Nephron (organoid): ENCODE measurements around the gene TDP2.

Experiments used
- H3K27ac Mint-ChIP-seq, 3 experiments: 2 replicates each; pipeline ENCODE4 v1.8.0; 2020; ENCODE audit warnings: mixed read lengths in 3 of 3, mild to moderate bottlenecking in 2 of 3, moderate library complexity in 1 of 3
- H3K27me3 Mint-ChIP-seq: 2 replicates; pipeline ENCODE4 v1.8.0; 2021; ENCODE audit warnings: low read depth, mild to moderate bottlenecking, moderate library complexity, mixed read lengths
- H3K36me3 Mint-ChIP-seq: 2 replicates; pipeline ENCODE4 v1.8.0; 2020; ENCODE audit warnings: low read depth, mixed read lengths
- H3K4me1 Mint-ChIP-seq: 2 replicates; pipeline ENCODE4 v1.8.0; 2020; ENCODE audit warnings: mixed read lengths
- H3K4me3 Mint-ChIP-seq, 3 experiments: 2 replicates each; pipeline ENCODE4 v1.8.0; 2020; ENCODE audit warnings: mild to moderate bottlenecking in 3 of 3, mixed read lengths in 3 of 3, moderate library complexity in 2 of 3
- H3K9me3 Mint-ChIP-seq: 2 replicates; pipeline ENCODE4 v1.8.0; 2020; ENCODE audit warnings: mixed read lengths
- TF ChIP-seq, protein P1 (sequence below), 3 experiments: fragments of 200-600 bp; sonication (generic); IDR thresholded peaks; one replicate each; pipeline ENCODE4 v1.5.0; 2021; ENCODE audit warnings: antibody characterized with exemption in 3 of 3; ENCODE audit not compliant: unreplicated experiment in 3 of 3

TDP2 gene

DNA sequence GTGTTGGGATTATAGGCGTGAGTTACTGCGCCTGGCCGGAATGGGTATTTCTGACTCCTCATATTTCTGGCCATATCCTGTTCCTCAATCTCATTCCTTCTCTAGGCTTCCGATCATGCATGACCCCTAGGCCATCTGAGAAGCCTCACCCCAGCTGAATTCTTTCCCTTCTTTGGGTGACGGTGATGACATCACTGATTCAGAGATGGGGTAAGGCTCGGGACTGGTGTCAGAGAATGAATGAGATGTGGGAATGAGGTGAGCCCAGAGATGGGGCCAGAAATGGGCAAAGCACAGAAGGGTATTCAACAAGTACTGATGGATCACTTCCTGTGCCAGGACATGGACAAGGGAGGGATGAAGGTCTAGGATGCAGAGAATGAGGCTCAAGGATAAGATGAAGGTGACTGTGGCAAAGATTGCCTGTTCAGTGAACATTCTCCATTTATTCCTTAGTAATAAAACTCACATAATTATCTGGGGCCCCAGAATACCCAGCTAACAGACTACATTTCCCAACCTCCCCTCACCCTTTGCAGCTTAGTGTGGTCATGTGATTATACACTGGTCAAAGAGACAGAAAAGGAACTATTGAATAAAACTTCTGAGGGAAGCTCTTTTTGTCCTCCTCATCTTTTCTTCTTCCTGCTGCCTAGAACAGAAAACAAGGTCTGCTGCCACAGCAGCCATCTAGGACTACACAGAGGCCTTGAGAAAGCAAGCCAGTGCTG lies 60.3 kb downstream of the TDP2 start:
- Mint-ChIP-seq H3K4me3 (no peak overlapping the region), H3K27me3 (peaks cover 8% of the 10 kb centered on the region), H3K36me3 (no peaks in the 10 kb centered on the region), H3K4me1 (no peaks in the 10 kb centered on the region), H3K27ac (no peak overlapping the region), H3K9me3 (no peaks in the 10 kb centered on the region)
- TF ChIP-seq, protein P1, sequence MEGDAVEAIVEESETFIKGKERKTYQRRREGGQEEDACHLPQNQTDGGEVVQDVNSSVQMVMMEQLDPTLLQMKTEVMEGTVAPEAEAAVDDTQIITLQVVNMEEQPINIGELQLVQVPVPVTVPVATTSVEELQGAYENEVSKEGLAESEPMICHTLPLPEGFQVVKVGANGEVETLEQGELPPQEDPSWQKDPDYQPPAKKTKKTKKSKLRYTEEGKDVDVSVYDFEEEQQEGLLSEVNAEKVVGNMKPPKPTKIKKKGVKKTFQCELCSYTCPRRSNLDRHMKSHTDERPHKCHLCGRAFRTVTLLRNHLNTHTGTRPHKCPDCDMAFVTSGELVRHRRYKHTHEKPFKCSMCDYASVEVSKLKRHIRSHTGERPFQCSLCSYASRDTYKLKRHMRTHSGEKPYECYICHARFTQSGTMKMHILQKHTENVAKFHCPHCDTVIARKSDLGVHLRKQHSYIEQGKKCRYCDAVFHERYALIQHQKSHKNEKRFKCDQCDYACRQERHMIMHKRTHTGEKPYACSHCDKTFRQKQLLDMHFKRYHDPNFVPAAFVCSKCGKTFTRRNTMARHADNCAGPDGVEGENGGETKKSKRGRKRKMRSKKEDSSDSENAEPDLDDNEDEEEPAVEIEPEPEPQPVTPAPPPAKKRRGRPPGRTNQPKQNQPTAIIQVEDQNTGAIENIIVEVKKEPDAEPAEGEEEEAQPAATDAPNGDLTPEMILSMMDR (IDR thresholded peaks at IDR 0.05; ENCODE audit: unreplicated experiment in 3 of 3): no peak

DNA sequence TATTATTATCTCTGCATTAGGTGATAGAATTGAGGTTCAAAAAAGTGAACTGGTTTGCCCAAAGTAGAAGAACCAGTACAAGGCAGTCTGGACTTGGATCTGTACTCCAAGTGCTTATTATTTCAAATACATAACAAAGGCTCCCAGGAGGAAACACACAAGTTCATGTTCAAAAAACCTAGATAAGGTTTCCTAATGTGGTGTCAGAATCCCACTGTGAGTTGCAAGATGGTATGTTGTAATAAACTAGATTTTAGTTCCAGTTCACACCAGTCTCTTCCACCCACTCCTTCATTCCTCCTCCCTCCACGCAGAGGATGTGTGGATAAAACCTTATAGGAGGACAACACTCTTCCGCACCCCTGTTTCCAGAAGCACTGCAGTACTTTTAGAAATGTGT lies 63.5 kb downstream of the TDP2 start:
- Mint-ChIP-seq H3K4me1 (no peaks in the 10 kb centered on the region), H3K27me3 (peaks cover 15% of the 10 kb centered on the region), H3K9me3 (no peaks in the 10 kb centered on the region), H3K27ac (no peak overlapping the region), H3K36me3 (no peaks in the 10 kb centered on the region), H3K4me3 (no peak overlapping the region)
- TF ChIP-seq, protein P1 (IDR thresholded peaks at IDR 0.05; ENCODE audit: unreplicated experiment in 3 of 3): no peak

DNA sequence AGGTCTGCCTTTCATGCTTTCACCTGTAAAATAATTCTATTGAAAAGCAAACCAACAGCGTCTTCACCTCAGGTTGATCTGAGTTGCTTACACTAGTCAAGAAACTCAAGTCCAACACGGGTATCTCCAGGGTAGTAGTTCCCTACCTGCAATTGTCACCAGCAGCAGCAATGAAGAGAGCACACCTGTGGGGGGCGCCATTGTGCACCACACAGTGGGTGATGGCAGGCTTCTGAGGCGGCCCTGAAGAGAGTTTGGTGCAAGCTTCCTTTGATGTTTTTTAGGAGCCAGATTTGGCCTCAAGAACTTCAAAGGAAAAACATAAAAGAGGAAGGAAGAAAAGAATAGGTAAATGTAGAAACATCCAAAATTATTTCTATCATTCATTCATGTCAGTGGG lies 65.8 kb downstream of the TDP2 start:
- H3K27me3 Mint-ChIP-seq: peaks cover 16% of the 10 kb centered on the region
- no peaks in the 10 kb centered on the region for H3K9me3 Mint-ChIP-seq
- no peaks in the 10 kb centered on the region for H3K36me3 Mint-ChIP-seq
- TF ChIP-seq, protein P1 (IDR thresholded peaks at IDR 0.05; ENCODE audit: unreplicated experiment in 3 of 3): no peak
- H3K4me3 Mint-ChIP-seq: no peak overlapping the region
- no peaks in the 10 kb centered on the region for H3K4me1 Mint-ChIP-seq
- H3K27ac Mint-ChIP-seq: no peak overlapping the region
